Activated naive CD8-positive, alpha-beta T cell (primary cell): ENCODE results near the gene PSMA1.
"Not testable (repeated sequence)": the region's sequence is repeated elsewhere in the genome, so short reads cannot be mapped to it uniquely, and the experiment has no call there.

ENCODE experiments used
- H3K27ac Mint-ChIP-seq: one replicate; pipeline ENCODE4 v1.8.0; 2021; ENCODE audit warnings: mixed read lengths
- H3K27me3 Mint-ChIP-seq: one replicate; pipeline ENCODE4 v1.8.0; 2021; ENCODE audit warnings: mixed read lengths
- H3K36me3 Mint-ChIP-seq: one replicate; pipeline ENCODE4 v1.8.0; 2021; ENCODE audit warnings: mixed read lengths
- H3K4me1 Mint-ChIP-seq: one replicate; pipeline ENCODE4 v1.8.0; 2021; ENCODE audit warnings: low read depth, mixed read lengths
- H3K4me3 Mint-ChIP-seq: one replicate; pipeline ENCODE4 v1.8.0; 2021; ENCODE audit warnings: mild to moderate bottlenecking, mixed read lengths
- H3K9me3 Mint-ChIP-seq: one replicate; pipeline ENCODE4 v1.8.0; 2021; ENCODE audit warnings: low read depth, mixed read lengths

The PSMA1 gene

GRCh38 chr11:14541192-14541947 is 21.2 kb upstream of the PSMA1 start:
- Mint-ChIP-seq H3K4me3 (no peak overlapping the region), H3K9me3 (no peaks in the 10 kb centered on the region), H3K27ac (no peak overlapping the region), H3K27me3 (no peaks in the 10 kb centered on the region), H3K36me3 (peaks cover 9% of the 10 kb centered on the region), H3K4me1 (peaks cover 67% of the 10 kb centered on the region)

GRCh38 chr11:14539982-14540421 is 19.8 kb upstream of the PSMA1 start:
- peak overlapping the region; percentile 64 for H3K27ac Mint-ChIP-seq
- no peaks in the 10 kb centered on the region for H3K27me3 Mint-ChIP-seq

DNA sequence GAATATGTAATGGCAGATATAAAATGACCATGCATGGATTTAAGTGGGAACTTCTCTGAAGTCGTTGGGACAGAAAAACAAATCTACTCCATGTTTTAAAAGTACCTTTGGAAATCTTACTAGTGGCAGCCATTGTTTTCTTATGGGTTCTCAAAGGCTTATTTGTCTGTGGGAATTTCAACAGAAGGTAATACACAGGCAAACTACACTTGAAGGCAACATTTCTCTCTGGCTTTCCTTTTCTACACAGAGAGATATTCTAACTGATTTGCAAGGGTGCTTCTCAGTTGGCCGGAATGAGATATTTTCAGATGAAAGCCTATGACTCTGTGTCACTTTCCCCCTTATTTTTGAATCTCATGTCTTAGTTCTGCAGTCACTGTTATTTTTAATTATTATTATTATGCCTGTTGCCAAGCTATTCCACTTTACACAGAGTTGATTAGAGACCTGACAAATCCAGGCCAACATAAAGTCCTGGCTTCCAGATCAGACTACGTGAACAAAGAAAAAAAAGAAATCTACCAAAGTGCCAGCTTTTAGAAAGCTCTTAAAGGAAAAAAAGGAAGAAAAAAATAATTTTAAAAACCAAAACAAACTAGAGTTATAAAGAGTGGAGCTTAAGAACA is 18.9 kb upstream of the PSMA1 start:
- Mint-ChIP-seq H3K9me3 (no peaks in the 10 kb centered on the region), H3K27ac (peak overlapping the region; percentile 64), H3K27me3 (no peaks in the 10 kb centered on the region), H3K36me3 (peaks cover 4% of the 10 kb centered on the region), H3K4me1 (peaks cover 48% of the 10 kb centered on the region), H3K4me3 (no peak overlapping the region)

More at GRCh38 chr11:14539982-14540421, 19.8 kb upstream of the PSMA1 start:
- Mint-ChIP-seq H3K9me3 (no peaks in the 10 kb centered on the region), H3K4me3 (peak overlapping the region; percentile 36), H3K4me1 (peaks cover 57% of the 10 kb centered on the region), H3K36me3 (peaks cover 7% of the 10 kb centered on the region)

DNA sequence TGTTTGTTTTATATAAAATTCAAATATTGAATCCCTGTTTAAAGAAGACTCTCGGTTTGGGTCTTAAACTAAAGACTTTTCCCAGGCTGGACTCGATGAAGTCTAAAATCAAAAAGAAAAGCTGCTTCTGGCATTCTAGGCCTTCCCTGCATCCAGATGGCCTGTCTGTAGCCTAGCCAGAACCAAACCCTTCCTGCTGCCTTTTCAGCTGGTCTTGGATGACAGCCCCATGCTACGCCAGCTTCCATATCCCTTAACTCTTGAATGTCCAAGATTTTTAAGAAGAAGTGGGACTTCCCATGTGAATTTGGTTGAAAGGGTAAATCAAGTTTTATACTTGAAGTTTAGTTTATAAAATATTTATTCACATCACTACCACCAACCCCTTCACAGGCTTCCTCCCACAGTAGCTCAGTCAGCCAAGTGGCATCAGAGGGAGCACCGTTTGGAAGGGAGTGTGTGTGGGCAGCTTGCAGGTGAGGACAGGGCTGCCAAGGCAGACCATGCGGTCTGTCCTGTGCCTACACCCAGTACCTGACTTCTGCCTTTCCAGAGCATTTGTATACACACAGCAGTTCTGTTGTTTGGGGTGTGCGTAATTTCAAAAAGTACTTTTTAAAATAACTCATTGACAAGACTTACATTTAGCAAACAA is 18.2 kb upstream of the PSMA1 start:
- Mint-ChIP-seq H3K9me3 (no peaks in the 10 kb centered on the region), H3K36me3 (peaks cover 4% of the 10 kb centered on the region), H3K27ac (peak overlapping the region; percentile 28), H3K4me1 (peaks cover 47% of the 10 kb centered on the region), H3K4me3 (no peak overlapping the region), H3K27me3 (no peaks in the 10 kb centered on the region)

DNA sequence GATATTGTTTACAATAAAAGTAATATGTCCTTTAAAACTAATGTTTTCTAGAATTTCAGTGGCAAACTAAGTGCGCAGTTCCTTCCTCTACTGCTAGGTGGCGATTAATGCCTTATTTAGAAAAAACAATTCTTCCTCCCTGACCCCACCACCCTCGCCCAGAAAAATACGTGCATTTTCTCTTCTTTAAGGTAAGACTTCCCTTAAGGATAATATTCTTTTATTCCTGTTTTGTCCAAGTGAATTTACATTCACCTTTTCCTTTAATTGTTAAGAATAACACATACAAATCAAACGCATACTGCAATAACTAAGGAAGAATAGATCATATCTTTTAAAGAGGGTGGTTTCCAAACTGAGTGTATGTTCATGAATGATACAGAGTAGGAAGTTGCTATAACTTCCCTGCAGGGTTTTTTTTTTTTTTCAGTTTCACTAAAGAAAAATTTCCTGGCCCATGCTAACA is 17.0 kb upstream of the PSMA1 start:
- H3K27ac Mint-ChIP-seq, result peak overlapping the region; percentile 96
- peaks cover under 1% of the 10 kb centered on the region for H3K36me3 Mint-ChIP-seq
- H3K4me1 Mint-ChIP-seq, result peaks cover 43% of the 10 kb centered on the region
- no peaks in the 10 kb centered on the region for H3K27me3 Mint-ChIP-seq
- peak overlapping the region; percentile 83 for H3K4me3 Mint-ChIP-seq
- no peaks in the 10 kb centered on the region for H3K9me3 Mint-ChIP-seq

GRCh38 chr11:14535166-14535565 is 15.0 kb upstream of the PSMA1 start:
- not testable (repeated sequence) for H3K9me3 Mint-ChIP-seq, H3K36me3 Mint-ChIP-seq, H3K27me3 Mint-ChIP-seq, H3K4me3 Mint-ChIP-seq
- Mint-ChIP-seq H3K27ac (peak overlapping the region; percentile 6), H3K4me1 (peaks cover 29% of the 10 kb centered on the region)

GRCh38 chr11:14529951-14530350 is 9.8 kb upstream of the PSMA1 start:
- Mint-ChIP-seq H3K9me3 (no peaks in the 10 kb centered on the region), H3K27ac (no peak overlapping the region), H3K4me3 (no peak overlapping the region), H3K27me3 (no peaks in the 10 kb centered on the region), H3K4me1 (no peaks in the 10 kb centered on the region), H3K36me3 (peaks cover 9% of the 10 kb centered on the region)

GRCh38 chr11:14529321-14529720 is 9.1 kb upstream of the PSMA1 start:
- no peaks in the 10 kb centered on the region for H3K27me3 Mint-ChIP-seq
- no peak overlapping the region for H3K4me3 Mint-ChIP-seq
- no peaks in the 10 kb centered on the region for H3K9me3 Mint-ChIP-seq
- peaks cover 9% of the 10 kb centered on the region for H3K36me3 Mint-ChIP-seq
- no peak overlapping the region for H3K27ac Mint-ChIP-seq
- H3K4me1 Mint-ChIP-seq, result no peaks in the 10 kb centered on the region

DNA sequence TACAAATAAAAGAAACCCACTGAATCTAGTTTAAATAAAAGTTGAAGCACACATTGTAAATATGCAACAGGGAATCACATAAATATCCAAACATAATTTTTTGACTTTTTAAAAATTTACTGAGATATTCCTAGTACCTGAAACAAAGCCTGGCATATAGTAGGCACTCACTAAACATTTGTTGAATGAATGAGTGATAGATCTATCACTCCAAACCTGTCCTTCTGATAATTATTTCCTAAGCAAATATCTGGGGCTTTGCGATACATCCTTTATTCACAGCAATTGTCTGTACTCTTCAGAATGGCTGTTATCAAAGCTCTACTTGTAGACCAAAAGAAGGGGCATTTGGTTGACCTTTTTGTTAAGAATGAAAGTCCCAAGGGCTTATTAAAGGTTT is 2.6 kb upstream of the PSMA1 start:
- H3K27ac Mint-ChIP-seq, result peak overlapping the region; percentile 18
- H3K4me1 Mint-ChIP-seq, result peaks cover 21% of the 10 kb centered on the region
- peaks cover 6% of the 10 kb centered on the region for H3K36me3 Mint-ChIP-seq
- H3K9me3 Mint-ChIP-seq, result no peaks in the 10 kb centered on the region
- H3K27me3 Mint-ChIP-seq, result no peaks in the 10 kb centered on the region
- H3K4me3 Mint-ChIP-seq, result no peak overlapping the region

DNA sequence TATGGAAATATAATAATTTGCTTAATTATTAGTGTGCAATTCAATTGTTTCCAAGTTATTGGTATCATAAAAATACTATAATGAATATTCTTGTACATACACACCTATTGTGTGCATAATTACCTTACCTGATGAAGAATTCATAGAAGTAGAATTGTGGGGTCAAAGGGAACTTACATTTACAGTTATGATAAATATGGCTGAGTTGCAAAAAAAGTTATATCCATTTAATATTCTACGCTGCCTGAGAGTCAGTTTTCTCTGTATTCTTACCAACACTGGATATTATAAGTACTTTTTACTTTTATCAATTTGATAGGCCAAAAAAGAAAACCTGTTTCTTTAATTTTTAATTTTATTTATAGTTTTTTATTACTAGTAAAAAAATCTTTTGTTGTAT is 2.1 kb upstream of the PSMA1 start:
- no peak overlapping the region for H3K27ac Mint-ChIP-seq
- H3K9me3 Mint-ChIP-seq, result no peaks in the 10 kb centered on the region
- H3K36me3 Mint-ChIP-seq, result peaks cover 8% of the 10 kb centered on the region
- no peak overlapping the region for H3K4me3 Mint-ChIP-seq
- no peaks in the 10 kb centered on the region for H3K27me3 Mint-ChIP-seq
- peaks cover 26% of the 10 kb centered on the region for H3K4me1 Mint-ChIP-seq

DNA sequence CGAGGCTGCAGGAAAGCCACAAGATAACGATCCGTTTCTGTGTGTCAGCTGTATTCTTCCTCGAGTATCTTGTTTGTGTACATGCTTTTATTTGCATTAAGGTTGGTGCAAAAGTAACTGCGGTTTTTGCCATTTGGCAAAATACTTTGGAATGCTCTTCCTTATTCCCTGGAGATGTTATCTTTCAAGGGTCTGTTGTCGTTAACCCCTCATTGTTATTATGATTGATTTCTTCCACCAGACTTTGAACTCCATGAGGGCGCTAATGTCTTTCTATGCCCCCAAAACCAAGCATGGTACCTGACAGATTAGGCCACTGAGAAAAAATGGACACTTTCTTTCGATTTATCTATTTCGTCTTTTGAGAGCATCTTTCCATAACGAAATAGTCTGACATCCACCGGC is 563 bp upstream of the PSMA1 start:
- Mint-ChIP-seq H3K4me3 (peak overlapping the region; percentile 95), H3K4me1 (peaks cover 29% of the 10 kb centered on the region), H3K36me3 (peaks cover 11% of the 10 kb centered on the region), H3K27me3 (no peaks in the 10 kb centered on the region), H3K9me3 (no peaks in the 10 kb centered on the region), H3K27ac (peak overlapping the region; percentile 98)

- H3K4me1 Mint-ChIP-seq, result peaks cover 29% of the 10 kb centered on the region
- H3K27me3 Mint-ChIP-seq, result no peaks in the 10 kb centered on the region
- H3K9me3 Mint-ChIP-seq, result no peaks in the 10 kb centered on the region
- H3K27ac Mint-ChIP-seq, result peak overlapping the region; percentile 98
- peak overlapping the region; percentile 95 for H3K4me3 Mint-ChIP-seq
- peaks cover 11% of the 10 kb centered on the region for H3K36me3 Mint-ChIP-seq
These were observed 629 bp downstream of the PSMA1 start for GRCh38 chr11:14519597-14519916.

DNA sequence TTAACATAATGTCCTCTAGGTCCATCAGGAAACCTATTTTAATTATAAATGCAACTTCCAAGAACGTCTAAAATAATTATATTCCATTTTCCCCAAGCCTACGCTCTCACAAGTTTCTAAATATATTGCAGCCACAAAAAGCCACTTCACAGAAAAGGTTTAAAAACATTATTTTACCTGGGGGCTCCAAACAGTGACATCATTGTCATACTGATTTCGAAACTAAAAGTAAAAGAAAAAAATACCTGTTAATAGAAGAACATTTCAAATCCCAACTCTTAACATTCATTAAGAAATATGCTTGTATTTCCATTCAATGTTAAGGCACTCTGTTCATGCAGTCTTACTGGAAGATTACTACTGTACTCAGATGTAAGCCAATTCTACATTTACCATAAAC is 1.4 kb downstream of the PSMA1 start:
- peak overlapping the region; percentile 95 for H3K4me3 Mint-ChIP-seq
- H3K27me3 Mint-ChIP-seq, result no peaks in the 10 kb centered on the region
- H3K27ac Mint-ChIP-seq, result peak overlapping the region; percentile 98
- H3K9me3 Mint-ChIP-seq, result no peaks in the 10 kb centered on the region
- H3K36me3 Mint-ChIP-seq, result peaks cover 11% of the 10 kb centered on the region
- peaks cover 29% of the 10 kb centered on the region for H3K4me1 Mint-ChIP-seq

- H3K4me1 Mint-ChIP-seq, result peaks cover 30% of the 10 kb centered on the region
- H3K27me3 Mint-ChIP-seq, result no peaks in the 10 kb centered on the region
- H3K4me3 Mint-ChIP-seq, result no peak overlapping the region
- H3K36me3 Mint-ChIP-seq, result peaks cover 20% of the 10 kb centered on the region
- H3K9me3 Mint-ChIP-seq, result no peaks in the 10 kb centered on the region
- no peak overlapping the region for H3K27ac Mint-ChIP-seq
These were observed 6.4 kb downstream of the PSMA1 start for GRCh38 chr11:14513800-14514199.

DNA sequence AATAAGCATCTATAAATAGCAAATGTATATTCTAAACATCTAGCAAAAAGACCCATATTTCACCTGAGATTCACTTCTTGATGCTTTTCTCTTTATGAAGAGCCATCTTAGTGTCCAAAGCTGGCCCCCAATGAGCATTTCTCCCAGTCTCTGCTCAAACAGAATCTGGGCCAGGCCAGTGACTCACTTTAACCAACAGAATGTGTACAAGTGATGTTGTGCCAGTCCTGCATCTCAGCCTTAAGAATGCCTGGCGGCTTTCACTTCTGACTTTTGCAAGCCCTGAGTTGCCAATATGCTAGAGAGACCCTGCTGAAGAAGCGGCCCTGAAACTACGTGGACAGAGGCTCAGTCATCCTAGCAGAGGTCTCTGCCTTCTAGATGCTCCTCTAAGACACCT is 13.7 kb downstream of the PSMA1 start:
- no peaks in the 10 kb centered on the region for H3K27me3 Mint-ChIP-seq
- peaks cover 16% of the 10 kb centered on the region for H3K36me3 Mint-ChIP-seq
- H3K9me3 Mint-ChIP-seq, result no peaks in the 10 kb centered on the region
- H3K27ac Mint-ChIP-seq, result peak overlapping the region; percentile 30
- H3K4me3 Mint-ChIP-seq, result no peak overlapping the region
- H3K4me1 Mint-ChIP-seq, result peaks cover 17% of the 10 kb centered on the region
